ENCODE results near the gene GJD4. TPM values are rescaled to one million over a fixed set of nuclear protein-coding genes. Genes with fewer than 3 reads are reported as not detected.

GJD4 gene
- total RNA-seq, 1 experiment from 2014 or later, result not detected

DNA sequence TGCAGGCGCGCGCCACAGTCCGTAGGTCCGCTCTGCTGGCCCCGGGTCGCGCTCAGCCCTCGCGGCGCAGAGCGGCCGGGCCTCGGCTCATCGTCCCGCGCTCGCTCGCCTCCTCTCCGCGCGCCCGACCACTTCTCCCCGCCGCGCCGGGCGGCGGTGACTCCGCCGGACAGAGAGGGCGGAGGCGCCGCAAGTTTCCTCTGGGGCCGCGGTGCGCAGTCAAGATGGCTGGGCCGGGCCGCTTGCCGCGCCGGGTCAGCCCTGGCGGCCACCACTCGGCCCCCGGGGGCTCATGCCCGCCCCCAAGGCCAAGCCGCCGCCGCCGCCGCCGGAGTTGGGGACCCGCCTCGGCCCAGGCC is 36.5 kb downstream of the GJD4 start (continued):
- TF ChIP-seq, protein P1, sequence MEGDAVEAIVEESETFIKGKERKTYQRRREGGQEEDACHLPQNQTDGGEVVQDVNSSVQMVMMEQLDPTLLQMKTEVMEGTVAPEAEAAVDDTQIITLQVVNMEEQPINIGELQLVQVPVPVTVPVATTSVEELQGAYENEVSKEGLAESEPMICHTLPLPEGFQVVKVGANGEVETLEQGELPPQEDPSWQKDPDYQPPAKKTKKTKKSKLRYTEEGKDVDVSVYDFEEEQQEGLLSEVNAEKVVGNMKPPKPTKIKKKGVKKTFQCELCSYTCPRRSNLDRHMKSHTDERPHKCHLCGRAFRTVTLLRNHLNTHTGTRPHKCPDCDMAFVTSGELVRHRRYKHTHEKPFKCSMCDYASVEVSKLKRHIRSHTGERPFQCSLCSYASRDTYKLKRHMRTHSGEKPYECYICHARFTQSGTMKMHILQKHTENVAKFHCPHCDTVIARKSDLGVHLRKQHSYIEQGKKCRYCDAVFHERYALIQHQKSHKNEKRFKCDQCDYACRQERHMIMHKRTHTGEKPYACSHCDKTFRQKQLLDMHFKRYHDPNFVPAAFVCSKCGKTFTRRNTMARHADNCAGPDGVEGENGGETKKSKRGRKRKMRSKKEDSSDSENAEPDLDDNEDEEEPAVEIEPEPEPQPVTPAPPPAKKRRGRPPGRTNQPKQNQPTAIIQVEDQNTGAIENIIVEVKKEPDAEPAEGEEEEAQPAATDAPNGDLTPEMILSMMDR (IDR thresholded peaks at IDR 0.05 in 2 of 3, conservative IDR thresholded peaks at IDR 0.05 in 1 of 3; ENCODE audit: borderline replicate concordance in 1 of 3, insufficient read depth in 1 of 3, low read depth in 2 of 3, low read length in 2 of 3), result no peak

DNA sequence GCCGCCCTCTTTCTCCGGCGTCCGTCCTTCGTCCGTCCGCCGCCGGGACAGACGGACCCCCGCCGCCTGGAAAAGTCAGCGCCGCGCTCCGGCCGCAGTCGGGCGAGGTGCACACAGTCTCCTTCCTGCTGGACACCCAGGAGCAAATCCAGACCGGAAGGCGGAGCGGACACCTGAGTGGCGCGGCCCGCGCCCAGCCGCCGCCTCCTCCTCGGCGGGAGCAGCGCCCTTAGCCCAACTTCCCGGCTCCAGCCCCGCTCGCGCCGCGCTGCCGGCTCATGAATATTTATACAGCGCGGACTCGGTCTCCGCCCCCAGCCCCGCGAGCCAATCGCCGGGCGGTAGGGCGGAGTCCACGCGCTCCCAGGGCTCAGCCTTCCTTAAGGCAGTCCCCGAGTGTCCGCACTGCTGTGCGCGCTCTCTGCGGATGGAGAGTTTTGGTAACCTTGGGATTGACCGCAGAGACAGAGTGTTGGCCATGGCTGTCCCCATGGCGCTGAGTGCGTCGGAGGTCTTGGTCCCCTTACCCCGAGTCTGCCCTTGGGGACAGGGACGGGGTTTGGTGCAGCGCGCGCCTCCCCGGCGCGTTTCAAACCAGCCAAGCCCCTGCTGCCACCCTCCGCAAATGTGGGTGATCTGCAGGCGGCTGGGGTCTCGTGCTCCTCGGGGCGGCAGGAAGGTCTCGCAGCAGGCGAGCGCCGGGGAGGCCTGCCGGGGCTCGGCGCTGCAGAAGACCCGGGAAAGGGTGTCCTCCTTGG is 37.1 kb downstream of the GJD4 start, which contains the start of gene FZD8:
FZD8 (minus strand) TSS at position 262 of the 758 bp plus-strand sequence. CDS start 867 bp downstream, outside the sequence.
- intact Hi-C loops (cut with micrococcal nuclease), result no loop called here
- Histone ChIP-seq H2AFZ (ENCODE audit: low read depth, low read length, poor library complexity, severe bottlenecking) (peak within 1 kb of the TSS; percentile 85), H3K4me2 (ENCODE audit: low read length) (peak within 1 kb of the TSS; percentile 70), H3K9me2 (ENCODE audit: insufficient read depth) (no peaks in the 10 kb centered on the region), H4K20me1 (ENCODE audit: insufficient read depth) (no peaks in the 10 kb centered on the region), H3K27ac (ENCODE audit: low read depth, low read length) (no peak within 1 kb of the TSS), H3K4me3 (replicated peaks in 1 of 2; ENCODE audit: low read depth in 1 of 2, low read length in 2 of 2) (peak within 1 kb of the TSS; percentile 30 to 43), H3K79me2 (ENCODE audit: insufficient read depth, low read length) (no peaks in the 10 kb centered on the region), H3K36me3 (ENCODE audit: control insufficient read depth in 1 of 2, insufficient read depth in 2 of 2, low read length in 2 of 2) (no peaks in the 10 kb centered on the region), H3K27me3 (ENCODE audit: insufficient read depth, low read length) (peaks cover 34% of the 10 kb centered on the region), H3K9ac (ENCODE audit: low read length) (no peak within 1 kb of the TSS), H3K9me3 (ENCODE audit: control insufficient read depth in 1 of 2, insufficient read depth in 1 of 2, low read depth in 1 of 2, low read length in 2 of 2) (no peaks in the 10 kb centered on the region), H3K4me1 (ENCODE audit: control insufficient read depth in 1 of 2, insufficient read depth in 2 of 2, low read length in 2 of 2) (peaks cover 8 to 28% of the 10 kb centered on the region in 2 experiments)
- ATAC-seq (peak; percentile 89), DNase-seq (ENCODE audit: low read depth, low spot score) (peak; percentile 47)
- ChIA-PET CTCF (no interaction called here), POLR2A (no interaction called here), RAD21 (ENCODE audit: low non-redundant PET in 1 of 2, low total read pairs in 2 of 2, uncharacterized antibody in 2 of 2, unreplicated experiment in 2 of 2) (no interaction called here)
- no TSS peak for BruUV-seq (replicated peaks)
- TF ChIP-seq, protein P2, sequence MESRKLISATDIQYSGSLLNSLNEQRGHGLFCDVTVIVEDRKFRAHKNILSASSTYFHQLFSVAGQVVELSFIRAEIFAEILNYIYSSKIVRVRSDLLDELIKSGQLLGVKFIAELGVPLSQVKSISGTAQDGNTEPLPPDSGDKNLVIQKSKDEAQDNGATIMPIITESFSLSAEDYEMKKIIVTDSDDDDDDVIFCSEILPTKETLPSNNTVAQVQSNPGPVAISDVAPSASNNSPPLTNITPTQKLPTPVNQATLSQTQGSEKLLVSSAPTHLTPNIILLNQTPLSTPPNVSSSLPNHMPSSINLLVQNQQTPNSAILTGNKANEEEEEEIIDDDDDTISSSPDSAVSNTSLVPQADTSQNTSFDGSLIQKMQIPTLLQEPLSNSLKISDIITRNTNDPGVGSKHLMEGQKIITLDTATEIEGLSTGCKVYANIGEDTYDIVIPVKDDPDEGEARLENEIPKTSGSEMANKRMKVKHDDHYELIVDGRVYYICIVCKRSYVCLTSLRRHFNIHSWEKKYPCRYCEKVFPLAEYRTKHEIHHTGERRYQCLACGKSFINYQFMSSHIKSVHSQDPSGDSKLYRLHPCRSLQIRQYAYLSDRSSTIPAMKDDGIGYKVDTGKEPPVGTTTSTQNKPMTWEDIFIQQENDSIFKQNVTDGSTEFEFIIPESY (IDR thresholded peaks at IDR 0.05; ENCODE audit: extremely low read depth, insufficient replicate concordance, low read length), result no peak
- TF ChIP-seq SIN3A (IDR thresholded peaks at IDR 0.05; ENCODE audit: low read depth), result no peak
- TF ChIP-seq TCF7L2 (IDR thresholded peaks at IDR 0.05; ENCODE audit: borderline replicate concordance, extremely low read depth, insufficient read depth, insufficient read length), result no peak
- TF ChIP-seq, protein P3, sequence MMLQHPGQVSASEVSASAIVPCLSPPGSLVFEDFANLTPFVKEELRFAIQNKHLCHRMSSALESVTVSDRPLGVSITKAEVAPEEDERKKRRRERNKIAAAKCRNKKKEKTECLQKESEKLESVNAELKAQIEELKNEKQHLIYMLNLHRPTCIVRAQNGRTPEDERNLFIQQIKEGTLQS (IDR thresholded peaks at IDR 0.05), result no peak
